Gastrocnemius medialis (tissue), 4 donors: ENCODE results near the gene MYB. TPM values are rescaled to one million over a fixed set of nuclear protein-coding genes. Genes with fewer than 3 reads are reported as not detected.
"Not testable (repeated sequence)": the region's sequence is repeated elsewhere in the genome, so short reads cannot be mapped to it uniquely, and the experiment has no call there.

Source experiments
- ATAC-seq, 2 donors: fragments of 150-250 bp; one replicate each; pipeline ENCODE4 v1.9.1; 2016
- DNase-seq, 2 donors: peaks; one replicate each; pipeline ENCODE4 v3.0.0-alpha.2; 2019
- H3K27ac ChIP-seq, 4 donors: fragments of 200-600 bp; sonication (generic); 1 replicate in 1 of 4; 2 replicates in 3 of 4; pipeline ENCODE4 v1.5.1; 2016 to 2018; ENCODE audit warnings: mild to moderate bottlenecking in 2 of 4, moderate library complexity in 1 of 4
- H3K27me3 ChIP-seq, 3 donors: fragments of 200-600 bp; sonication (generic) in 2 of 3; 1 replicate in 1 of 3; 2 replicates in 2 of 3; pipeline versions ENCODE4 v1.5.1 to v1.6.0; 2016 to 2019; ENCODE audit warnings: mild to moderate bottlenecking in 1 of 3, moderate library complexity in 1 of 3
- H3K36me3 ChIP-seq, 2 donors: fragments of 200-600 bp; sonication (generic) in 1 of 2; one replicate each; pipeline ENCODE4 v1.5.1; 2017 to 2018
- H3K4me1 ChIP-seq, 2 donors: fragments of 200-600 bp; sonication (generic) in 1 of 2; one replicate each; pipeline ENCODE4 v1.5.1; 2016 to 2017; ENCODE audit warnings: mild to moderate bottlenecking in 2 of 2
- H3K4me3 ChIP-seq, 4 donors: fragments of 200-600 bp; sonication (generic) in 3 of 4; 1 replicate in 1 of 4; 2 replicates in 3 of 4; pipeline ENCODE4 v1.5.1; 2016 to 2019; ENCODE audit warnings: mild to moderate bottlenecking in 2 of 4
- H3K9me3 ChIP-seq, 3 donors: fragments of 200-600 bp; sonication (generic) in 2 of 3; 1 replicate in 1 of 3; 2 replicates in 2 of 3; pipeline ENCODE4 v1.5.1; 2016 to 2019
- POLR2A ChIP-seq, 2 donors: fragments of 450-650 bp; IDR thresholded peaks; one replicate each; pipeline ENCODE4 v1.6.1; 2017; ENCODE audit warnings: antibody characterized with exemption in 2 of 2, mild to moderate bottlenecking in 2 of 2, moderate library complexity in 2 of 2
- in situ Hi-C, 4 donors: fragments of 200-750 bp; cut with MboI; loops; one replicate each; pipeline versions ENCODE4 v1.15.0 to v1.8.0; 2017; ENCODE audit warnings: low sequenced_read_pairs in 4 of 4
- intact Hi-C: fragments of 100-400 bp; cut with DNase I; formaldehyde crosslinking; loops from one replicate; pipeline ENCODE4 v1.15.1; 2023; ENCODE audit warnings: low total_unique reads
- total RNA-seq, 4 donors: library from RNA; depleted of rRNA; stranded (reverse); fragments of >200 nt; gene quantifications; one replicate each; pipeline versions ENCODE4 v1.1.0 to v1.2.3, GENCODE V29; 2016
- TF ChIP-seq, protein P1 (sequence below), 5 experiments: fragments of 450-650 bp in 3 of 5; fragments of 200-600 bp in 2 of 5; sonication (generic) in 2 of 5; IDR thresholded peaks in 4 of 5; conservative IDR thresholded peaks in 1 of 5; 1 replicate in 4 of 5; 2 replicates in 1 of 5; pipeline ENCODE4 v1.5.1; 2016 to 2019; ENCODE audit warnings: antibody characterized with exemption in 5 of 5, mild to moderate bottlenecking in 3 of 5, moderate library complexity in 3 of 5

MYB gene
- total RNA-seq, 4 donors from 2014 or later, result 0.13 to 0.16 (median 0.15) TPM; not detected in 1

DNA sequence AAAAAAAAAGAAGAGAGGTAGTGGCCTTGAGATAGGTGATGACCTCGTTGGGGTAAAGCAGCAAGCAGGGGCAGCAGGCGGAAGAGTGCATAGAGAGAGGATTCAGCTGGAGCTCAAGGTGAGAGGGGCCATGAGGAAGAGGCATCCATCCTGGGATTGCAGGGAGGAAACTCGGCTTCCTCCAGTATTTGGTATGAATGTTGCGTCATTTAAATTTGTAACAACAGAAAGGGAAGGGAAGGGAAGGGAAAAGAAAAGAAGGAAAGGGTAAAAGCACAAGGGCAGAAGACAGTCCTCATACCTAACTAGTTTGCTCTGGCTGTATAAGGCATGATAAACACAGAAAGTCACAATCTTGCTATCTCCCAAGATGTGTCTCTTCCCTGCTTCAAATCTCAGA, 39.9 kb upstream of the MYB start:
- Histone ChIP-seq H3K27ac (no peak overlapping the region), H3K4me1 (no peaks in the 10 kb centered on the region), H3K4me3 (no peak overlapping the region), H3K27me3 (no peaks in the 10 kb centered on the region), H3K9me3 (no peaks in the 10 kb centered on the region), H3K36me3 (no peaks in the 10 kb centered on the region)
- TF ChIP-seq POLR2A (IDR thresholded peaks at IDR 0.05), result no peak
- TF ChIP-seq, protein P1, sequence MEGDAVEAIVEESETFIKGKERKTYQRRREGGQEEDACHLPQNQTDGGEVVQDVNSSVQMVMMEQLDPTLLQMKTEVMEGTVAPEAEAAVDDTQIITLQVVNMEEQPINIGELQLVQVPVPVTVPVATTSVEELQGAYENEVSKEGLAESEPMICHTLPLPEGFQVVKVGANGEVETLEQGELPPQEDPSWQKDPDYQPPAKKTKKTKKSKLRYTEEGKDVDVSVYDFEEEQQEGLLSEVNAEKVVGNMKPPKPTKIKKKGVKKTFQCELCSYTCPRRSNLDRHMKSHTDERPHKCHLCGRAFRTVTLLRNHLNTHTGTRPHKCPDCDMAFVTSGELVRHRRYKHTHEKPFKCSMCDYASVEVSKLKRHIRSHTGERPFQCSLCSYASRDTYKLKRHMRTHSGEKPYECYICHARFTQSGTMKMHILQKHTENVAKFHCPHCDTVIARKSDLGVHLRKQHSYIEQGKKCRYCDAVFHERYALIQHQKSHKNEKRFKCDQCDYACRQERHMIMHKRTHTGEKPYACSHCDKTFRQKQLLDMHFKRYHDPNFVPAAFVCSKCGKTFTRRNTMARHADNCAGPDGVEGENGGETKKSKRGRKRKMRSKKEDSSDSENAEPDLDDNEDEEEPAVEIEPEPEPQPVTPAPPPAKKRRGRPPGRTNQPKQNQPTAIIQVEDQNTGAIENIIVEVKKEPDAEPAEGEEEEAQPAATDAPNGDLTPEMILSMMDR (IDR thresholded peaks at IDR 0.05 in 4 of 5, conservative IDR thresholded peaks at IDR 0.05 in 1 of 5), result no peak
- DNase-seq, result no peak
- intact Hi-C loops (no loop called here), in situ Hi-C loops (loop anchor here in 1 of 4 donors (10.0 kb wide), 1 partner anchor 284 kb away; no protein-coding TSS in a partner anchor)
- no peak for ATAC-seq

DNA sequence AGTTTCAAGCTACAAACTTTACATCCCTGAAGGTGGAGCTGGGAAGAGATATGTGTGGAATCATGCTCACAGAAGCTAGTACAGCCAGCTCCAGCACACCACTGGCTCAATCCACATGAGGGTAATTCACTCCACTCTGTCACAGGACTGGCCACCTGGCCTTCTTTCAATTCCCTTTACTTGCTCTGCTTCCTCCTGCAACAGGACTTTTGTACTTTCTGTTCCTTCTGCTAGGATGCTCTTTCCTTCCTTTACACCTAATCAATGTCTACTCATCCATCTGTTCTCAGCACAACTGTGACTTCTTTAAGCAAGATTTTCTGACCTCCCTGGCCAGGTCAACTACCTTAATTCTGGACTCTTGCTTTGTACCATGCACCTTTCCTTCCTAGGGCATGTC, 39.4 kb upstream of the MYB start:
- no peak for ATAC-seq
- intact Hi-C loops, result no loop called here
- in situ Hi-C loops, result loop anchor here in 1 of 4 donors (10.0 kb wide), 1 partner anchor 283 kb away; no protein-coding TSS in a partner anchor
- no peaks in the 10 kb centered on the region for H3K9me3 ChIP-seq
- H3K36me3 ChIP-seq, result no peaks in the 10 kb centered on the region
- TF ChIP-seq, protein P1 (IDR thresholded peaks at IDR 0.05 in 4 of 5, conservative IDR thresholded peaks at IDR 0.05 in 1 of 5), result no peak
- no peak for TF ChIP-seq POLR2A (IDR thresholded peaks at IDR 0.05)
- H3K4me1 ChIP-seq, result no peaks in the 10 kb centered on the region
- H3K27ac ChIP-seq, result no peak overlapping the region
- H3K4me3 ChIP-seq, result no peak overlapping the region
- DNase-seq, result no peak
- H3K27me3 ChIP-seq, result no peaks in the 10 kb centered on the region

- ATAC-seq, H3K27me3 ChIP-seq, DNase-seq, H3K9me3 ChIP-seq, intact Hi-C loops, H3K27ac ChIP-seq, H3K4me1 ChIP-seq, H3K36me3 ChIP-seq, H3K4me3 ChIP-seq: not testable (repeated sequence)
- in situ Hi-C loops, result loop anchor here in 1 of 4 donors (10.0 kb wide), 1 partner anchor 283 kb away; no protein-coding TSS in a partner anchor
These were observed 38.9 kb upstream of the MYB start for GRCh38 chr6:135142232-135142631.

DNA sequence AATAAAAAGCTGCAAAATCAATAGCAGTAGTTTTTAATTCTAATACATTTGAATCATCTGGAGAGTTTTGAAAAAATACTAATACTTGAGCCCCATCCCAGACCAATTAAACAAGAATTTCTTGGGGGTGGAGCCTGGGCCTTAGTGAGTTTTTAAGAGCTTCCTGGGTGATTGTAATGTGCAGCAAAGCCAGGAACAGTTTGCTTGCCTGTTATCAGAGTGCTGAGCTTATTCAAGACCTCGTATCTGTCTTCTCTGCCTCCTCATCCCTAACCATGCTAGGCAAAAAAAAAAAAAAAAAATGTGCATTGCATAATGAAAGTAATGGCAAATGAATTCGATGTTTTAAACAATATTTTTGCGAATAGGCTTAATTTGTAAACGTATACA, 36.4 kb upstream of the MYB start:
- in situ Hi-C loops (loop anchor here in 1 of 4 donors (10.0 kb wide), 1 partner anchor 280 kb away; no protein-coding TSS in a partner anchor), intact Hi-C loops (no loop called here)
- Histone ChIP-seq H3K27me3 (no peaks in the 10 kb centered on the region), H3K9me3 (no peaks in the 10 kb centered on the region), H3K36me3 (no peaks in the 10 kb centered on the region), H3K27ac (no peak overlapping the region), H3K4me1 (no peaks in the 10 kb centered on the region), H3K4me3 (no peak overlapping the region)
- TF ChIP-seq, protein P1 (IDR thresholded peaks at IDR 0.05 in 4 of 5, conservative IDR thresholded peaks at IDR 0.05 in 1 of 5), result no peak
- no peak for TF ChIP-seq POLR2A (IDR thresholded peaks at IDR 0.05)
- ATAC-seq (no peak), DNase-seq (no peak)

GRCh38 chr6:135145063-135145800, 35.9 kb upstream of the MYB start:
- H3K27me3 ChIP-seq, result no peaks in the 10 kb centered on the region
- H3K9me3 ChIP-seq, result no peaks in the 10 kb centered on the region
- no peak overlapping the region for H3K4me3 ChIP-seq
- TF ChIP-seq POLR2A (IDR thresholded peaks at IDR 0.05), result no peak
- TF ChIP-seq, protein P1 (IDR thresholded peaks at IDR 0.05 in 4 of 5, conservative IDR thresholded peaks at IDR 0.05 in 1 of 5), result peak in 4 of 5 experiments; percentile 12 to 36 (median 28)
- no peak overlapping the region for H3K27ac ChIP-seq
- in situ Hi-C loops (loop anchor here in 1 of 4 donors (10.0 kb wide), 1 partner anchor 280 kb away; no protein-coding TSS in a partner anchor), intact Hi-C loops (no loop called here)
- DNase-seq, result no peak
- H3K4me1 ChIP-seq, result no peaks in the 10 kb centered on the region
- no peaks in the 10 kb centered on the region for H3K36me3 ChIP-seq
- ATAC-seq, result no peak
